ENCODE measurements around the gene GCN1.
"Not testable (repeated sequence)": the region's sequence is repeated elsewhere in the genome, so short reads cannot be mapped to it uniquely, and the experiment has no call there.

Gene GCN1

DNA sequence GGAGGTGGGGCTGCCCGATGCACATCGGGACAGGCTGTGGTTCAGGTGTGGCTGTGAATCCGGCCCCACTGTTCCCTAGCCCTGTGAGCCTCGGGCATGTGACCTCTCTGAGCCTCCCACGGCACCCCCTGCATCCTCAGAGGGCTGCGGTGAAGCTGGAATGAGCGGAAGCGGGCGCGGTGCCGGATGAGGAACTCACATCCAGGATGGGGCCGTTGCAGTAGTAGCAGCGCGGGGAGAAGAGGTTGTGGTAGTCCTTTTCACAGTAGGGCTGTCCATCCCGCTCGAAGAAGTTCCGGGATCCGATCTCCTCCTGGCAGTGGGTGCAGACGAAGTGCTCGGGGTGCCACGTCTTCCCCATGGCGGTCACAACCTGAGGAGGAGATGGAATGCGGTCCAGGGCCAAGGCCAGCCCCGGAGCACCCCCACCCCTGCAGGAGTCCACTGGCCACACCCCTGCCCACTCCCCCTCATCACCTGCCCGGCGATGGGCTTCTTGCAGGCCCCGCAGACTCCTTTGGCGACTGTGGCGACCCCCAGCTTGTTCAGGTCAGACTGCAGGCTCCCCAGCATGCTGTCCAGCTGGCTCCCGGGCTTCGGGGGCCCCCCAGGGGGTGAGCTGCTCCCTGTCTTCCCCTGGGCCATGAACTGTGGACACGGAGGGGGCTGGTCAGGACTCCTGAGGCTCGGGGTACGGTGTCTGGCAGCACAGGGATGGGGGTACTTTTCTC lies 20.3 kb upstream of the GCN1 start:
- DNase-seq, result no peak

DNA sequence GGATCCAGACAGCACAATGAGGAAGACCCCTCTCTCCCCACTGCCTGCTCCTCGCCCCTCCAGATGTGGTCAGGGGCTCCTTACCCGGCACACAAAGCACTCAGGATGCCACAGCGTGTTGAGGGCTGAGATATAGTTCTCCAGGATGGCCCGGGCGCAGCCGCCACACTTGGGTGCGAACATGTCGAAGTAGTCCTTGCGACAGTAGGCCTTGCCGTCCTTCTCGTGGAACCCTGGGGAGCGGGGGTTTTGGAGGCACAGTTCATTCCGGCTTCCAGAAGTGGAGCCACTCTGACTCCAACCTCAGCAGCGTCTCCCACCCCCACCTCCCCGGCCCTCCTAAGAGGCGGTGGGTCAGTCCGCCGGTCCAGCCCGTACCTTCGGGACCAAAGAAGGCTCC lies 19.2 kb upstream of the GCN1 start:
- no peak for DNase-seq

DNA sequence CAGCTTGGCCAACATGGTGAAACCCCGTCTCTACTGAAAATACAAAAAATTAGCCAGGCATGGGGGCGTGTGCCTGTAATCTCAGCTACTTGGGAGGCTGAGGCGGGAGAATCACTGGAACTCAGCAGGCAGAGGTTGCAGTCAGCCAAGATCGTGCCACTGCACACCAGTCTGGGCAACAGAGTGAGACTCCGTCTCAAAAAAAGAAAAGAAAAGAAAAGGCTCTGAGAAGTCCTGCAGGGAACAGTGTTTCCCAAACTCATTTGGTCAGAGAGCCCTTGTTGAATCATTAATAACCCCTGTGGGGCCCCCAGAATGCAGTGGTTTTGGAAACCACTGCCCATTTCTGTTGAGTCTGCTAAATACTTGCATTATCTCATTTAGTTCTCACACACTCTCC lies 18.7 kb upstream of the GCN1 start:
- not testable (repeated sequence) for DNase-seq

DNA sequence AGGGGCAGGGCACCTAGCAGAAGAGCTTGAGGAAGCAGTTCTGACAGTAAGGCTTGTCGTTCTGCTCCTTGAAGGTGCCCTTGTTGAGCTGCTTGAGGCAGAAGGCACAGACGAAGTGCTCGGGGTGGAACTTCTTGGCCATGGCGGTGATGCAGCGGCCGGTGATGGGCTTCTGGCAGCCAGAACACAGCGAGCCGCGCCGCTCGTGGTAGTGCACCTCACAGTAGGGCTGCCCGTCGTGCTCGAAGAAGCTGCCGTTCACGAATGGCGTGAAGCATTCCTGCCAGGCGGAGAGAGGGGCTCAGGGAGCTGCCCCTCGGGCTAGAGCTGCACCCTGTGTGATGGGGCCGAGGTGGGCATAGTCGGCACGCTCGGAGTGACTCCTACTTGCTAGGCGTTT lies 17.8 kb upstream of the GCN1 start:
- no peak for DNase-seq

DNA sequence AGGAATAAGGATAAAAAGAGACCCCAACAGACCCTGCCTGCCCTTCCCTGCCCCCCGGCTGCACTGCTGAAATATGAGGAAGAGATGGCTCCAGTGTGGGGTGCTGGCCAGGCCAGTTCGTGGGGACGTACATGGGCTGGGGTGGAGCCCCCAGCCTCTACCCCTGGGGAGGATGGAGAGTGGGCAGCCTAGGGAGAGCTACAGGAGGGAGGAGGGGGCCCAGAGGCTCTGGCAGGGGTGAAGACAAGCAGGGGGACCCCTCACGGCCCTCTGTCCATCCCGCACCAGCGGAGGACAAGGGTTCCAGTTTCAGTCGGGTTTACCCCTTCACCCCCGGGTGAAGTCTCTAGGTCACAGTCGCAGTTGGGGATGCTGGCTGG lies 17.4 kb upstream of the GCN1 start:
- DNase-seq, result no peak

DNA sequence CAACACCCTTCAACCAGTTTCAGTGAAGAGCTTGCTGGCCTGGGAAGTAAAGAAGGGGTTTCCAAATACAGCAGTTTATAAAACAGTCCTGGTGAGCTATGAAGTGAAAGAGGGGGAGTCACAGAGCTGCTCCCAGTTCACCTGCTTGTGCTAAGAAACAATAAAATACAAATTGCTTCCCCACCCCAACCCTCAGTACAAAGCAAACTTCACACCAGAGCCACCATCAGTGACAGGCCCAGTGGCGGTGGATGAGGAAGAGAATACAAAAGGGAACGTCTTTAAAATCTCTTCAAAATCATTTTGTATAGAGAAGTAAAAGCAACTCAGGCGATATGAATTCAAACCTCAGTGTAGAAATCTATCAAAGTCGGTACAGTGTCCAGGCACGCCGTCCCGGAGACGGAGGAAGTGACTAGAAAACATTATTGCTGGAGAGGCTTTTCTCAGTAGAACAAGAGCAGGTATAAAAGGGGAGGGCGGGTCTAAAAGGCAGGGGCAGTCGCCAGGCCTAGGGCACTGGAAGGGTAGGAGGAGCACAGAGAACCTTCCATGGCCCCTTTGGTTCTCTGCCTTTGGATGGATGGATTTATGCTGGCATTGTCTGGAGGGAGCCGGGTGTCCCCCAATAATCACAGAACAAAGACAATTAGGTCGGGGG lies 16.9 kb upstream of the GCN1 start:
- no peak for DNase-seq

DNA sequence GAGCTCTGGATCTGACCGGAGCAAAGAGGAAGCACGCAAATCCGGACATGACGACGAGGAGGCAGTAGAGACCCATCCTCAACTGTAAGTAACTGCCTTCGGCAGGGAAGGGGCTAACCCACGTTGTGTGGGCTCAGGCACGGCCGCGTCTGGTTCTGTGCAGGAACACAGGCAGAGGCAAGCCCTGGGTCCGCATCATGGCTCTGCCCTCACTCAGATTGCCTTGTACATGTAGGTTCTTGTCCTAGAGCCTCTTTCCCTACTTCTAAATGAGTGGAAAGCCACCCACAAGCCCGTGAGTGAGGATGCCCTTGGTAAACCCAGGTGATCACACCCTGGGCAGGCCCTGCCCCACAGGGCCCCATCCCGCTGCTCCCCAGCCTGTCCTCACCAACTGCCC lies 15.3 kb upstream of the GCN1 start:
- DNase-seq, result no peak

DNA sequence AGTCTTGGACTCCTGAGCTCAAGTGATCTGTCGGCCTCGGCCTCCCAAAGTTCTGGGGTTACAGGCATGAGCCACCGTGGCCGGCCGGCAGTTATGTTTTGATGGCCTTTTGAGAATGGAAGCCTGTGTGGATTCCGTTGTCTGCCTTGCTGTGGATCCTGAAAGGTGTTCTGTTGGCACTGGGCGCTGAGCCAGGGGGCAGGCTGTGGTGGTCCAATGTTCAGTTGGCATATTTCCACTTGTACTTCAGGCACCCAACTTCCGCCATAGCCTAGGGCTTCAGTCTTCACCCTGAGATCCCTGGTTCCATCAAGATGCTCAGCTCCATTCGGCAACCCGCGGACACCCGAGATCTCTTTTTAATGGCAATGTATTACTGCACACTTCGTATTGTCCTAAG lies 12.7 kb upstream of the GCN1 start:
- no peak for DNase-seq

DNA sequence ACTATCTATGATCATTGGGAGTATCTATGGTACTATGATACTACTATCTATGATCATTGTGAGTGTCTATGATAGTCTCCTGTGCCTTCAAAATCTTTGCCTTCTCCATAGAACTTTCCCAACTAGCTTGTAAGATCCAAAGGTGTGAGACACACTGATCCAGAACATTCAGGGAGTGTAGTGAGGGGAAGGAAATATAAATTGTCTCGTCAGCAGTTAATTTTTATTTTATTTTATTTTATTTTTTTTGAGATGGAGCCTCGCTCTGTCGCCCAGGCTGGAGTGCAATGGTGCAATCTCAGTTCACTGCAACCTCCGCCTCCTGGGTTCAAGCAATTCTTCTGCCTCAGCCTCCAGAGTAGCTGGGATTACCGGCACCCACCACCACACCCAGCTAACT lies 12.3 kb upstream of the GCN1 start:
- not testable (repeated sequence) for DNase-seq

DNA sequence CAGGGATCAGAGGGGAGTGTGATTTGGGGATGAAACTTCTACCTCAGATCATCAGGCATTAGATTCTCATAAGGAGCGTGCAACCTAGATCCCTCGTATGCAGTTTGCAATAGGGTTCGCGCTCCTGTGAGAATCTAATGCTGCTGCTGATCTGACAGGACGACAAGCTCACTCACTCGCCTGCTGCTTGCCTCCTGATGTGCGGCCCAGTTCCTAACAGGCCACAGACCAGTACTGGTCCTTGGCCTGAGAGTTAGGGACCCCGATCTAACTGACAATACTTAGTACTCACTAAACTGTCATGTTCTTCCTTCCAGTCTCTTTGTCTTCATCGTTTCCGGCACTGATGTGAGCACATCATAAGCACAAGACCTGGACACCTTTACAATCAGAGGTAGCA lies 11.7 kb upstream of the GCN1 start:
- no peak for DNase-seq

DNA sequence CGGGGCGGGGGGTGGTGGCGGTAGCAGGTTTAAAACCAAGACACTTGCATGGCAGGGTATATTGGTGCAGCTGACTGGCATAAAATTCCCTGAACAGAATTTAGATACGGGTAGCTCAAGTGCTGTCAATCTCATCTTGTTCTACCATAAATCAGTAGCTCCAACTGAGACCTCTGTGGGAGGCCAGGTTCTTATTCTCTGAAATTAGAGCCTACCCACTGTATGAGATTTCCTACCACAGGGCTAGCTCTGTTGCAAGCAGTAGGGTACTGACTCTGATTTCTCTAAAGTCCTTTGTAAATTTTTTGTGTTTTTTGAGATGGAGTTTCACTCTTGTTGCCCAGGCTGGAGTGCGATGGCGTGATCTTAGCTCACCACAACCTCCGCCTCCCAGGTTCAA lies 9.7 kb upstream of the GCN1 start:
- no peak for DNase-seq

DNA sequence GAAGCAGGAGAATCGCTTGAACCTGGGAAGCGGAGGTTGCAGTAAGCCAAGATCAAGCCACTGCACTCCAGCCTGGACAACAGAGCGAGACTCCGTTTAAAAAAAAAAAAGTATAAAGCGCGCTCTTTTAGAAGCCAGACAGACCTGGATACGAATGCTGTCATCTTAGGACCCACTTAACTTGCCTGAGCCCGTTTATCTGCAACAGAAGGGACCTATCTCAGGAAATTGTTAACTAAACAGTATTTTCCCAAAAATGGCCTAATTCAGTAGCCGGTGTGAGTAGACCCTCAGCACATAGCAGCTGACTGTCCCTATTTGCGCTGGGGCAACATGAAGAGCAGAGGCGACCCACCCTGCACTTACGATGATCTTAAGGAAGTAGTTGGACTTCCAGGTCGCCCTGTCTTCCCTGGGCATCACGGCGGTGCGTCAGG lies 5.9 kb upstream of the GCN1 start:
- DNase-seq, result no peak

DNA sequence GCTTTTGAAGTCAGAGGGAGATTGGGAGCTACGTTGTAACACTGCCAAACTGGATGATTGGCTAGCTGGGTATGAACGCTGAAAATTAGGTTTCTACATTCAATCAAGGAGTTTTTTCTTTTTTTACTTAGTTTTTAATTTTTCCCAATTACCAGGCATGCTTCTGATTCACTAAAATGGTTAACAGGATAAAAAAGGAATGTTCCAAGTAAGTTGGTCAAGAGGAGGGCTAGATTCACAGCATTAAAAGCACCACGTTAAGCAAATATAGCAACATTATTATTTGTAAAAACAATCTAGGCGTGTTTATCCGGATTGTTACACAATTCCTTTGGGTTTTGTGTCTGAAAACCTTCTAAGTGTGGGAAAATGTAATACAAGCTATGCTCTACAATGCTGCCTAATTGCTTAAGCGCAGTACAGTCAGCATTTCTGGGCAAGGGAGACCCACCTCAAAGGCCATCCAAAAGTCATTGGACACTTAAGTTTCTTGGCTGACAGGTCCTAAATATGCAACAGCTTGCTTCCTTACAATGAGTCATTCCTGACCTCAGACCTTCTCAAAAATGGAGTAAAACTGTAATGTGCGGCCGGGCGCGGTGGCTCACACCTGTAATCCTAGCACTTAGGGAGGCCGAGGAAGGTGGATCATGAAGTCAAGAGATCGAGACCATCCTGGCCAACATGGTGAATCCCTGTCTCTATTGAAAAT lies 5.2 kb upstream of the GCN1 start:
- DNase-seq, result no peak

DNA sequence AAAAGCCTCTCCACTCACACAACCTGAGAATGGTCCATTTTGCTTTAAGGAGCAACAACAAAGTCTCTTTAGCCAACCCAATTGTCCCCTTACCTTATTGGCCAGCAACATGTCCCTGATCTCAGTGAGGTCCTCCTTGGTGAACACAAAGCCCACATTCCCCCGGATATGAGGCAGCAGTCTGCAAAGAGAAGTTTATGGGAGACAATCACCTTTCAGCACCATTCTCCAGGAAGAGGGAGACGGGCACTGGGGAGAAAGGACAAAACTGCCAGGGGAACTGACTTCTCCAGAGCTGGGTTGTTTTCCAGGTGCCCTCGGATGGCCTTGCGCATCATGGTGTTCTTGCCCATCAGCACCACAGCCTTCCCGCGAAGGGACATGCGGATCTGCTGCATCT lies 4.5 kb upstream of the GCN1 start:
- no peak for DNase-seq

DNA sequence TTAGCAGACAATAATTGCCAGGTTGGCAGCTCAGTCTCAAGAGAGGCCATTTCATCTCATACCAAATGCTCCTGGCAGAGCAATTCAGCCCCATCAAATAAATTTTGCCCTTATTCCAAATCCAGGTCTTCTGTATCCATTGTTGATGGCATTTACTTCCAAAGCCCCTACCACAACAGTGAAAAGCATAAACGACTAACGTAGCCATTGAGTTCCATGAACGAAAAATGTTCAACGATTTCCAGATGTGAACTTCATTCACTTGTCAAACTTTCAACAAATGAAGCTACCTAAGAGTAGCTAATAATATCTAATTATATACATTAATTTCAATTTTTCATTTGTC lies 3.0 kb upstream of the GCN1 start:
- no peak for DNase-seq

DNA sequence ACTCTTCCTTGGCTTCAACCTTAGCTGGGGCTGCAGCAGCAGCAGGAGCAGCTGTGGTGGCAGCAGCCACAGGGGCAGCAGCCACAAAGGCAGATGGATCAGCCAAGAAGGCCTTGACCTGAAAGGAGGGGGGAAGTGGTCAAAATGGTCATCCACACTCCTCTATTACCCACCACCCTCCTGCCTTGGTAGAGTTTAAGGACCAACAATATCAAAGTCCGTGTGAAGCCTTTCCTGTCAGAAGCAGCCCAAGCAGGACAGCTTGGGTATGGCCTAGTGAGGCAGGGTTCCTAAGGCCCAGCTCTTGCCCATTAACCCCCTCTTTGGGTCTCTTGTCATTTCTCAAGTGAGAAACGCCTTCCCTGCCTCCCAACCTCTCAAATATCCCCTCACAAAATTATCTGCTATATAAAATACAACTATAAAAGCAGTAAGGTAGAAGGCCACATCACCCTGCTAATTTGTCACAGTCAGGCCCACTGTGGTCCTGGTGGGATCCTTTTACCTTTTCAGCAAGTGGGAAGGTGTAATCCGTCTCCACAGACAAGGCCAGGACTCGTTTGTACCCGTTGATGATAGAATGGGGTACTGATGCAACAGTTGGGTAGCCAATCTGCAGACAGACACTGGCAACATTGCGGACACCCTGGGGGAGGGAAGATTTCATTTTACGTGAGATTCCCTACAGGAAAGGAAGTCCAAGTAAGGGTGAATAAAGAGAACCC lies 2.5 kb upstream of the GCN1 start:
- not testable (repeated sequence) for DNase-seq

DNA sequence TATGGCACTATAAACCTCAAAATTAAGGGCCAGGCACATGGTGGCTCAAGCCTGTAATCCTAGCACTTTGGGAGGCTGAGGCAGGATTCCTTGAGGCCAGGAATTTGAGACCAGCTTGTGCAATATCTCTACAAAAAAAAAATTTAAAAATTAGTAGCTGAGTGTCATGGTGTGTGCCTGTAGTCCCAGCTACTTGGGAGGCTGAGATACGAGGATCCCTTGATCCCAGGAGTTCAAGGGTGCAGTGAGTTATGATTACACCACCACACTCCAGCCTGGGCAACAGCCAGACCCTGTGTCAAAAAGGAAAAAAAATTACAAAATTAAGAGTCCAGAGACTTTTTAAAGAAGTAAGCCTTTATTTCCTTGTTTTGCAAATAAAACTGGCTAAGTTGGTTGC lies 1.8 kb upstream of the GCN1 start:
- no peak for DNase-seq

DNA sequence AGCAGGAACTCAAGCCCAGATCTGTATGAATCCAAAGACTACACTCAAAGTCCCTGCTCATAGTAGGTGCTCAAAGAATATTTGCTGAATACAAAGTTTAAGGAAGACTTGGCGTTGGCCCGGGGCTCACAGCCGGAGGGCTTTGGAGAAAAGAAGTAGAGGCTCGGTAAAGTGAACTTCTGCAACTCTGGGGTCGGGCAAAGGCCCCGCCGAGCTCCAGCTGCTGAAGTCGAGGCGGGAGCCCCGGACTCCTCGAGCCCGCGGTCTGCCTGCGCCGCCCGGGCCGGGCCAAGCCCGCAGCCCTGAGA lies 335 bp downstream of the GCN1 start:
- DNase-seq, result no peak

DNA sequence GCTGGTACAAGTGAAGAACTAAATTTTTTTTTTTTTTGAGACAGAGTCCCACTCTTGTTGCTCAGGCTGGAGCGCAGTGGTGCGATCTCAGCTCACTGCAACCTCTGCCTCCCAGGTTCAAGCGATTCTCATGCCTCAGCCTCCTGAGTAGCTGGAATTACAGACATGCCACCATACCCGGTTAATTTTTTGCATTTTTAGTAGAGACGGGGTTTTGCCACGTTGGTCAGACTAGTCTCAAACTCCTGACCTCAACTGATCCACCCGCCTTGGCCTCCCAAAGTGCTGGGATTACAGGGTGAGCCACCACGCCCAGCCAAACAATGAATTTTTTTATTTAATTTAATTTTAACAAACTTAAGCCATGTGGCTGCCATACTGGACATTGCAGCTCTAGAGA lies 1.2 kb downstream of the GCN1 start:
- not testable (repeated sequence) for DNase-seq

DNA sequence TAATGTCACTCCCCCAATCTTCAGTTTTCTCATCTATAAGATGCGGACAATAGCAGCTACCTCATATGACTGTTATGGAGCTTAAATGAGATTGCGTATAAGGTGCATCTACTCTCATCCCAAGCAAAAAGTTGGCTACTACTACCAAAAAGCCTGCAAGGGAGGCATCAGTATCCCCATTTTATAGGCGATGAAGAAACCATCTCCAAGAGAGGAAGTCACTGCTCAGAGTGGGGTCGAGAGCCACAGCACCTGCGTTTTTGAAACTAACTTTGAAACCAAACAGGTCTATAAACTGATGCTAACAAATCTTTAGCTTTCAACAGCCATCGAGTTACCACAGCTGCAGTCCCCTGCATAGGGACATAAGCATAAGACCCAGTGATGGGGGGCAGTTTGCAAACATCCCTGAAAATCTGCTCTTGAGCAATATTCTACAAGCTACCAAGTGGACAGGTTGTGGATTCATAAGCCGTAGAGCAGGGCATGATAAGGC lies 3.5 kb downstream of the GCN1 start:
- DNase-seq, result no peak

DNA sequence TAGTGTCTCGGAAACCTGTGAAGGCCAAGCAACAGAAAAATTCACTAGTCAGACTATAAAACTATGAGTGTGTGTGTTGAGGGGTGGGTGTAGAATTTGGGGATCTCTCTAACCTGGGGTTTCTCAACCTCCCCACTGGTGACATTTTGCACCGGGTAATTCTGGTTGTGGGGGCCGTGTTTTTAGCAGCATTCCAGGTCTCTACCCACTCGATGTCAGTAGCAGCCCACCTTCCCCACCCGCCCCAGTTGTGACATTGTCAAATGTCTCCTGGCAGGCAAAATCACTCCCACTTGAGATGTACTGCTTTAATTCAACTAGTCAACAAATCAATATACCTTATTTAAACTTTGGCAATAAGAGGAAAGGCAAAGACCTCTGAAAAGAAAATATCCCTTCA lies 4.1 kb downstream of the GCN1 start:
- no peak for DNase-seq

DNA sequence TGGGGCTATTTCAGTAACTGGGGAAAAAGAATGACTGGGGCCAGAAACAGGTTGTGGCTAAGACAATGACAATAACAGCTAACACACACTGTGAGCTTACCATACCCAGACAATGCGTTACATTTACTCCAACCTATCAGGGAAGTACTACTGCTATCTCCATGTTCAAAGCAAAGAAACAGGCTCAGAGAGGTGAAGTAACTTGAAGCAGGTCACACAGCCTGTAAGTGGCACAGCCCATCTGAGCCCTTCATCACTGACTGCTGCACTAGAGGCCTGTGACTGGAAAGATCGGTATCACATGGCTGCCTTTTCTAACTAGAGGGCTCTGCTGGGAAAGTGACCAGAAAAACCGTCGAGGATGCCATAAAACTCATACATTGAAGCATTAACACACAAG lies 7.9 kb downstream of the GCN1 start:
- DNase-seq, result no peak

DNA sequence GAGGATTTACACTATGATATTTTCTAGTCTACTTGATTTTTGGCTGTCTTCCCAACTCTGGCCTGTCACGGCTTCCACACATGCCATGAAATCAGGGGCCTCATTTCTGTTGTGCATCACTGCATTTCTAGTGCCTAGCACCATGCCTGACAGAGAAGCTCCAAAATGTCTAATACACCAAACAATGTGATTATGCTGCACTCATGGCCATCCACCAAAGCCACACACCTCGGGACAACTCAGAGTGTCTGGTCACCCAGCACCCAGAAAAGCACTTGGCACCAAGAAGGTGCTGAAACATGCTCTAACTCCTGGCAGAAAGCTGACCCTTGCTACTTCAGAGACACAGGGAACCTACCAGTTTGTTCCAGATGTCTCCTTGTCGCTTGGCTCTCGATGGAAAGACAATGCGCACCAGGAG lies 11.3 kb downstream of the GCN1 start:
- DNase-seq, result no peak

Measured in CD4-positive, alpha-beta T cell treated with Interleukin-15 for 1 hour (primary cell).